ENCODE data around the gene APAF1. TPM values are rescaled to one million over a fixed set of nuclear protein-coding genes. Genes with fewer than 3 reads are reported as not detected.
A peak's percentile ranks its signal among the peaks of the same experiment; 100 is the strongest.

The APAF1 gene
- total and polyA plus RNA-seq, 9 of the 15 experiments (the other 6 are each of a cell fraction or from before 2014, with no cell fraction given), result 5.1 to 15.7 (median 9.9) TPM

- TF ChIP-seq PATZ1 (CRISPR knock-in tag; IDR thresholded peaks at IDR 0.05; ENCODE audit: borderline replicate concordance) (no peak), PPARD (CRISPR knock-in tag; IDR thresholded peaks at IDR 0.05) (no peak), ETV5 (CRISPR knock-in tag; IDR thresholded peaks at IDR 0.05; ENCODE audit: low read depth) (no peak), E2F4 (CRISPR knock-in tag; IDR thresholded peaks at IDR 0.05; ENCODE audit: low read depth) (no peak), CBFA2T3 (IDR thresholded peaks at IDR 0.05) (peak; percentile 73), BMI1 (IDR thresholded peaks at IDR 0.05; ENCODE audit: low read length) (no peak), ZKSCAN1 (IDR thresholded peaks at IDR 0.05; ENCODE audit: low read depth, low read length) (no peak), GTF2E2 (tag; IDR thresholded peaks at IDR 0.05) (no peak), GTF2F1 (IDR thresholded peaks at IDR 0.05; ENCODE audit: low read depth, low read length) (no peak), KLF13 (tag; IDR thresholded peaks at IDR 0.05; ENCODE audit: borderline replicate concordance, low read depth) (no peak), HNRNPL (IDR thresholded peaks at IDR 0.05; ENCODE audit: low read depth, low read length) (no peak), BRF1 (IDR thresholded peaks at IDR 0.05; ENCODE audit: borderline replicate concordance, extremely low read depth, insufficient read length) (no peak), ZNF77 (CRISPR knock-in tag; IDR thresholded peaks at IDR 0.05) (no peak), HOMEZ (CRISPR knock-in tag; IDR thresholded peaks at IDR 0.05) (no peak), ZNF354B (CRISPR knock-in tag; IDR thresholded peaks at IDR 0.05) (no peak), ARNT (IDR thresholded peaks at IDR 0.05) (no peak), DLX4 (CRISPR knock-in tag; IDR thresholded peaks at IDR 0.05) (no peak)
- TF ChIP-seq, protein P1, sequence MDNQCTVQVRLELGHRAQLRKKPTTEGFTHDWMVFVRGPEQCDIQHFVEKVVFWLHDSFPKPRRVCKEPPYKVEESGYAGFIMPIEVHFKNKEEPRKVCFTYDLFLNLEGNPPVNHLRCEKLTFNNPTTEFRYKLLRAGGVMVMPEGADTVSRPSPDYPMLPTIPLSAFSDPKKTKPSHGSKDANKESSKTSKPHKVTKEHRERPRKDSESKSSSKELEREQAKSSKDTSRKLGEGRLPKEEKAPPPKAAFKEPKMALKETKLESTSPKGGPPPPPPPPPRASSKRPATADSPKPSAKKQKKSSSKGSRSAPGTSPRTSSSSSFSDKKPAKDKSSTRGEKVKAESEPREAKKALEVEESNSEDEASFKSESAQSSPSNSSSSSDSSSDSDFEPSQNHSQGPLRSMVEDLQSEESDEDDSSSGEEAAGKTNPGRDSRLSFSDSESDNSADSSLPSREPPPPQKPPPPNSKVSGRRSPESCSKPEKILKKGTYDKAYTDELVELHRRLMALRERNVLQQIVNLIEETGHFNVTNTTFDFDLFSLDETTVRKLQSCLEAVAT (IDR thresholded peaks at IDR 0.05), result no peak
These were observed 91.5 kb downstream of the APAF1 start (continued) for GRCh38 chr12:98736352-98737321.

Data from K562 (cell line).